Activated naive CD4-positive, alpha-beta T cell treated with Interleukin-2 at 50 U/mL for 16 hours (primary cell): ENCODE results near the gene AKAP8.
A peak's percentile ranks its signal among the peaks of the same experiment; 100 is the strongest.
"Not testable (repeated sequence)": the region's sequence is repeated elsewhere in the genome, so short reads cannot be mapped to it uniquely, and the experiment has no call there.

Experiments
- DNase-seq: peaks from one replicate; pipeline ENCODE4 v3.0.0-alpha.2; 2020

Gene AKAP8

DNA sequence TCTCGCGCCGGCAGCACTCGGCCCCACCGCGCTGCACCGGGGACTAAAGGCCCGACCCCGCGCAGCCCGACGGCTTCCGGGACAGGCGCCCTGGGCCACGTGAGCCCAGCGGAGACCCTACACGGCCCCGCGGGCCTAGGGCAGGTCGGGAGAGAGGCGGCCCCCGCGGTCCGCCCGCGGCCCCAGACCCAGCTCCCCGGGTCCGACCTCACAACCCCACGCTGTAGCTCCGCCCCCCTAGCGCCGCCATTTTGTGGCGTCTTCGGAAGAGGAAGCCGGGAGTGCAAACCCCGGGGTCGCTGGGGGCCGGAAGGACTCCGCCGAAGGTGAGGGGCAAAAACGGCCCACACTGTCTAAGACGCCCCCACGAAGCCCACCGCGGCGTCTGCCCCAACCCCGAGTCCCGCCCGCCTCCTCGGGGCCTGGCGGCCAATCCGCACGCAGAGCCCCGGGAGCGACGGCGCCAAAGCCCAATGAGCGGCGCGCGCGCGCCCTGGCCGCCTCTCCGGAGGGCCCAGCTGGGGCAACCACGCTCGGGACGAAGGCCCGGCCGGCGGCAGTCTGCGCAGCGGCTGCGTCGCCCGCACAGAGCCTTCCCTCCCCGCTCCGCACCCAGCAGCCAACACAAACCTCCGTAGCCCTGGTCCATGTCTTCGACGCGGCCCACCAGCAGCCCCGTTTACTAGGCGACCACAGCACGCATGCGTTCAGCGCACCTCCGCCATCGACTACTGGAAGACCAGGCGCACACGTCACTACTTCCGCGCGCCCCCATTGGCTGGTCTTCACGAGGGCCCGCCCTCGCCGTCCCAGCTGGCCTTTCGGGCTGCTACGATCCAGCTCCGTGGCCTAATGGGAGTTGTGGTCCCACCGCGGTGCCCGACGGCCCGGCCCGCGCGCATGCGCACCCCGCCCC is at the start of gene AKAP8:
AKAP8 (minus strand) TSS at position 705 of the 916 bp plus-strand sequence; CDS start at position 649, 56 bp downstream.
- peak; percentile 98 for DNase-seq

DNA sequence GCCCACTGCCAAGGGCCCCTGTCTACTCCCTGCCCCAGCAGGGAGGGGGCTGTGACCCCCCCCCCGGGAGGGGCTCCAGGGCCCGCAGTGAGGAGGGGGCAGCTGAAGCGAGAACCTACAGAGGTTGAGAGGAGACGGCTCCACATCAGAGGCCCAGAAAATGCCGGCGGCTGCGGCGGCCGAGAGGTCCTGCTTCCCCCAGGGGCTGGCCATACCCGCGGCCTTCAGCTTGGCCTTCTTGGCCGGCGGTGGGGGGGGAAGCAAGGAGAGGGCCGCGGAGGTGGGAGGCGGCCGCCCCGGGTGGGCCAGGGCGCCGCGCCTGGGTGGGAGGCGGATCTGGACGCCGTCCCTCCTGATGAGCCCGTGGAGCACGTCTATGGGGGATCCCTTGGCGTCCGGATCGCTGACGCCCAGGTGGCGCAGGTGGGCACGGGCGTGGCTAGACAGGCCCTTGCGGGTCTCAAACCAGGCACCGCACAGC is 48.4 kb upstream of the AKAP8 start:
- DNase-seq: no peak

DNA sequence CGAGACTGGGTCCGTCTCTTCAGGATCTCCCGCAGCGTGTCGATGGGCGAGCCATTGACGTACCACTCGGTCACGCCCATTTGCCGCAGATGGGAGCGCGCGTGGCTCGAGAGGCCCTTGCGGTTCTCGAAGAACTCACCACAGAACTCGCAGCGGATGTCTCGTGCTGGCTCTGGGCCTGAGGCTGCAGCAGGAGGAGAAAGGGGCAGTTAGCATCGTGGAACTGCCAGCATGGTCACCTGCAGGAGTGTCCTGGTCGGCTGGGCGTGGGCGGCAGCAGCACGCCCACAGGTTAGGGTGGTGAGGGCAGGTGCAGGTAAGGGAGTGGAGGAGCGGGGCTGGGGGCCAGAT is 47.7 kb upstream of the AKAP8 start:
- no peak for DNase-seq

DNA sequence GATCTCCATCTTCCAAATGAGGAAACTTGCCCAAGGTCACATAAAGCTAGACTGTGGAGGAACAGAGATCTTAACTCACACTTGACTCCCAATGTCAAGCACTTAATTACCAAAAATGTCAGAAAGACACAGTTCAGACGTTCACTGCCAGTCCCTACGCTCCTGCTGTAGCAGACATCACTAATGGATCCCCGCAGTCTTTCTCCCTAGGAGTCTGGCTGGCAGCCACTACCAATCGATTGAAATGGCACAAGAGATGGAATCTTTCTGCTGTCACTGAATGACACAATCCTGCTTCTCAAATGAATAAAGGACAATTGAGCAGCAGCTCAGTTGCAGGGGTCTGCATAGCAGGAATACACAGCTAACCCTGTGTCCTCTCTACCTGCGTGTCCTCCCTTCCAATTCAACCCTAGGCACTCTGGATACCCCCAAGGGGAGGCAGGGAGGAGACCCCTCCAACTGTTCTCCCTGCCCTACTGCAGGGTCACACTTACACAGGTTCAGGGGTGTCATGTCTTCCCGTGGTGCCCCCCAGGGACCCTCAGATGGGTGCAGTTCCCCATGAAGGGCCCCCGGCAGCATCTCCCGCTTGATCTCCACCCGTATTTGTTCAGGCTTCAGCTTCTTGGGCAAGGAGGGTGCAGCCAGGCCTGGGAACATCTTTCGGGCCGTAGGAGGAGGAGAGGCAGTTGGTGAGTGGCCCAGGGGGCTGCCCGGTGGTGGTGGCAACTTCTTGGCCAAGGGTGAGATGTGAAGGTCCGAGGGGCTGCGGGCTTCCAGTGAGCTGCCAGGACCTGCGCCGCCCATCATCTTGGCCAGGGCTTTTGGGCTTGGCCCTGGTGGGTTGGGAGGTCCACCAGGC is 47.1 kb upstream of the AKAP8 start:
- no peak for DNase-seq

DNA sequence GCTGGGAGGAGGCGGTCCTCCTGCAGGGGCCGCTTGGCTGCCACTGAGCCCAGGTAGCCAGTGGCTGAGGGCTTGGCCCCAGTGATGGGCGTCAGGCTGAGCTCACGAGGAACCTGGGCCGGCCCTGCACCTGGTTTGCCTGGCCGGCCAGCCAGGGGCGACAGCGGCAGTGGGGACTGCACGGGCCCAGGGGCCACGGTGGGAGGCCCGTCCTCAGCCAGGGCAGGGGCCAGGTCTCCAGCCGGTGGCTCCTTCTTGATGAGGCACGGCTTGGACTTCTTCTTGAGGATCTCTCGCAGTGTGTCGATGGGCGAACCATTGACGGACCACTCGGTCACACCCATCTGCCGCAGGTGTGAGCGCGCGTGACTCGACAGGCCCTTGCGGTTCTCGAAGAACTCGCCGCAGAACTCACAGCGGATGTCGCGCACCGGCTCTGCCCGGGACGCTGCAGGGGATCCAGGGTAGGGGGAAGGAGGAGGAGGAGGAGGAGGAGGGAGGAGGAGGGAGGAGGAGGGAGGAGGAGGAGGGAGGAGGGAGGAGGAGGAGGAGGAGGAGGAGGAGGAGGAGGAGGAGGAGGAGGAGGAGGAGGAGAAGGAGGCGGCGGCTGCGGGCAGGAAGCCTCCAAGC is 45.8 kb upstream of the AKAP8 start:
- DNase-seq: no peak

DNA sequence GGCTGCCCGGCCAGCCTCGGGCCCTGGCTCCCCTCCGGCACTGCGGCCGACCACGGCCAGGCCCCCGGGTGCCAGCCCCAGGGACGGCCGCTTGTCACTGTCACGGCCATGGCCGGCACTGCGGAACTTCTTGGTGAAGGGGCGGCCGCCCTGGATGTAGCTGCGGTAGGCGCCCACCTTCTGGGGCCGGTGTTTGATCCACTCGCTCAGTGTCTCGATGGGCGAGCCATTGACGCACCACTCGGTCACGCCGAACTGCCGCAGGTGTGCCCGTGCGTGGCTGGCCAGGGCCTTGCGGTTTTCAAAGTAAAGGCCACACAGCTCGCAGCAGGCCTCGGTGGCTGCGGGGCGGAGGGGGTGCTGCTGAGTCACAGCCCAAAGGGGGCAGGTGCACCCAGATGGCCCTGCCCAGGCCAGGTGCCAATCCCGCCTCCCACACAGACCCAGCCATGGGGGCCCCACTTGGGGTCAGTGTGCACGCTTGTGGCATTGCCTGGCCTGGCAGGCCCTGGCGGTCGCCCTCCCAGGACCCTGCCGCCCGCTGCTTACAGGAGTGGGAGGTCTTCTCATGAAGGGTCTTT is 45.2 kb upstream of the AKAP8 start:
- DNase-seq: no peak

DNA sequence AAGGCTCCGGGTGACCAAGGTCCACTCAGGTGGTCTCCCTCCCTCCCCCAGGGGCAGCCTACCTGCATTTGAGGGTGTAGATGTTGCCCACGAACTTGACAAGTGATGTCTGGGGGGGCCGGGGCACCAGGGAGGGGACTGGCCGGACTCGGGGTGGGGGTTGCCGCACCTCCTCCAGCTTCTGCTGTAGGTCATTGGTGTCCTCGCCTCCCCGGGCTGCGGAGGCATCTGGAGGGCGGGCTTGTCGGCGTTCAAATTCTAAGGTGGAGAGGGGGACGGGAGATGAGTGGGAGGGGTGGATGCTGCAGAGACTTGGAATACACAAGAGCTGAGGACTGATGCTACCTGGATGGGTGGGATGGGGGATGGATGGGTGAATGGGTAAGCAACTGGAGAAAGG is 44.5 kb upstream of the AKAP8 start:
- DNase-seq: no peak

DNA sequence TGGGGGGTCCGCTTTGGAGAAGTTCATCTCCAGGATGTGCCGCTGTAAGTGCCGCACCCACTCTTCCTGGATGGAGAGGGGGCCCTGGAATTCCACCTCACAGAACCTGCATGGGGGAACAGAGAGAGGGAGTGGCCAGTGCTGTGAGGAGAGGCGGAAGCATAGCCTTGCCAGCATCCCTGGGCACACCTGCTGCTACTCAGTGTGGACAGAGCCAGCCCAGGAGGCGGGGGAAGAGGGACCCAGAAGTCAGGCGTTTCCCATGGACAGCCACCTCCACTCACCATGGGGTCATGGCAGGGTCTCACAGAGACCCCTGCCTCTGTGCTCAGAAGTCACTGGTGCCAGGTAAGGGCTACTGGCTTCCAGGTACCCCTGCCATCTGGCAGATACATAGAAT is 43.5 kb upstream of the AKAP8 start:
- no peak for DNase-seq

DNA sequence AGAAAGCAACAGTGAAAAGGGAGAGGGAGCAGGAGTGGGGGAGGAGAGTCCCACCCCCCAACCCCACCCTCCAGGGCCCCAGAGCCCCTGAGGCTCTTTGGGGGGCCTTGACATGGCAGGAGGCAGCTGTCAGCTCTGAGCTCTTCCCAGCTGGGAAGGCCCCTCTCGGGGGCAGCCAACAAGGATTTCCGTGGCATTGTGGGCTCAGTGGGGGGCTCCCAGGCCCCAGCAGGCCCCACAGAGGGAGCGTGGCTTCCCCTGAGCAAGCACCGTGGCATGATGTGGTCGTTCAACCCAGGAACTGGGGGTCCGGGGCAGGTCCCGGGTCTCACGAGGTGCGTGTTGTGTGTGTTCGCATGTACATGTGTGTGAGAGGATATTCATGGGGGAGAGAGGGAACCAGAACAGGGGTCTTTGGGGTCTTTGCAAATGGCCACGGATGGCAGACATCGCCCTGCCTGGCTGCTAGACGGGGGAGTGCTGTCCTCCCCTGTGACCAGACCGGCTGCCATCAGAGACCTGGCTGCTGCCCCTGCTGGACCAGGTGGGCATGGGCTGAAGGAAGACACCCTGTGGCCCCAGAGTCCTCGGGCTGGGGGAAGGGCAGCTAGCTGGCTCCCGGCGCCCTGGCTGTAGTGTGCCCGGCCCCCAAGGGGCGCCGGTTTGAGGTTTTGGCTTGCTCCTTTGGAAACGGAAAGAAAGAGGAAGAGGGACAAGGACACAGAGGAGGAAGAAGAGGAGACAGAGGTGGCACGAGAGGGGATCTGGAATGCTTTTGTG is 42.9 kb upstream of the AKAP8 start:
- DNase-seq: no peak

DNA sequence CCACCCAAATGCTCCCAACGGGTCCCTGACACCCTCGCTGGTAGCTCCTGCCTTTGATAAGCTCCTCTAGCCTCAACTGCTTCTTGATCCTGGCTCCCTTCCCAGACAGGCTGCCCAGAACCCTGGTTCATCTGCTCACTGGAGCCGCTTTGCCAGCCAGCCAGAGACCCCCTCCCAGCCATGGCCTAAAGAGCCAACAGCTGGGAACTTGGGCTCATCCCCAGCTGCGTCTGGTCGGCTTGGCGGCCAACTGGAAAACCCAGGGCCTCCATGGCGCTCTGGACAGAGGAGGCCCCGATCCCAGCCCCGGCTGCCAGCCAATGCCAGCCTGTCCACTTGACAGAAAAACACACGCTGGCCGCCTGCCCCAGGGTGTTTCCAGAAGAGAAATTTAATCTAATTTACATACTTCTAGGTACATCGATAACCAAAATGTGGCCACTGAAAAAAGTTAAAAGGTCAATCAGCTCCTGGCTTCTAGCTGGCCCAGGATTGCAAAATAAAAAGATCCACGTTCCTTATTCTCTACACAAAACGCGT is 42.2 kb upstream of the AKAP8 start:
- DNase-seq: no peak

DNA sequence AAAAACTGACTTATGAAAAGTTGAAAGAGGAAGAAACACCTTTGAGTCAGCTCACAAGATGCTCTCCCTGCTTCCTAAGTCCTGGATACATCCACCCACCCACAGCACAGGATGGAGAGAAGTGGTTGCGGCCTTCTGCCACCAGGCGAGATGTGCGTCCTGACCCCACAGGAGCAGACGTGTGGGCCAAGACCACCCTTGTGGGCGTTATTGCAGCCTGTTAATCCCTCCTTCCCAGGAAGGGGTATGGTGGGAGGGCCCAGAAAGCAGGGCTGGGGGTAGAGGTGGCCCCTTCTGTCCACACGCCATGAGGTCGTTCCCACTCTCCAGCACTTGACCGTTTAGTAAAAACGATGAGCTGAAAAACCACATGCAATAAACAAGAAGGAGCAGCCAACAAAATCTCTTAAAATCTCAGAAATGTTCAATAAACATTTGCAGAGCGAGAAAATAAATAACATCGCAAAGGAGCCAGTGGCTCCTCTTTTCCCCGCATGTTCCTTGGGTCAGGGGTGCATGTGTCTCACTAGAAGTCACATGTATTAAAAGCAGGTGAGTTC is 41.6 kb upstream of the AKAP8 start:
- no peak for DNase-seq

DNA sequence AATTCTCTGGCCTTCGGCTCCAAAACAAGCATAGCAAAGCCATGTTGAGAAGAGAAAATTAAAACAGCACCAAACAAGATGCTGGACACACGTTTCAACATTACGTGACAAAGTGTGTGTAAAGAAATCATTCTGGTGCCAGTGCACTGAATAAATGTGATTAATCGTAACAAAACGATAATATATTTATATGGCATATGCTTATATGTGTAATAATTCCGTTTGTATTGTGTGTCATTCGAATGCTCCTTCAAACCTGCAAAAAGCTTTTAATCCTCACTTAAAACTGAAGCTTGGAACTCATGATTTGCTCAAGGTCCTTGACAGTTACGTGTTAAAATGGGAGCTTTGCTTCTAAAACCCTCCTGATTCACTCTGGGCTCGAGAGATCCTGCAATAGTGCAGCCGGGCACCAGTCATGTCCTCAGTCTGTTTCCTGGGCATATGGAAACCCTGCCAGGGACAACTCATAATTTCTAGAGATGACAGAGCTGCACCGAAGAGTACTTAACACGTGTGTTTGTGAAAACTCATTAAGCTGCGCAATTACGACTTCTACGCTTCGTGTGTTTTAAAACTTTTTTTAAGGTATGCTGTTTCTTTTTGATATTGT is 39.9 kb upstream of the AKAP8 start:
- no peak for DNase-seq

DNA sequence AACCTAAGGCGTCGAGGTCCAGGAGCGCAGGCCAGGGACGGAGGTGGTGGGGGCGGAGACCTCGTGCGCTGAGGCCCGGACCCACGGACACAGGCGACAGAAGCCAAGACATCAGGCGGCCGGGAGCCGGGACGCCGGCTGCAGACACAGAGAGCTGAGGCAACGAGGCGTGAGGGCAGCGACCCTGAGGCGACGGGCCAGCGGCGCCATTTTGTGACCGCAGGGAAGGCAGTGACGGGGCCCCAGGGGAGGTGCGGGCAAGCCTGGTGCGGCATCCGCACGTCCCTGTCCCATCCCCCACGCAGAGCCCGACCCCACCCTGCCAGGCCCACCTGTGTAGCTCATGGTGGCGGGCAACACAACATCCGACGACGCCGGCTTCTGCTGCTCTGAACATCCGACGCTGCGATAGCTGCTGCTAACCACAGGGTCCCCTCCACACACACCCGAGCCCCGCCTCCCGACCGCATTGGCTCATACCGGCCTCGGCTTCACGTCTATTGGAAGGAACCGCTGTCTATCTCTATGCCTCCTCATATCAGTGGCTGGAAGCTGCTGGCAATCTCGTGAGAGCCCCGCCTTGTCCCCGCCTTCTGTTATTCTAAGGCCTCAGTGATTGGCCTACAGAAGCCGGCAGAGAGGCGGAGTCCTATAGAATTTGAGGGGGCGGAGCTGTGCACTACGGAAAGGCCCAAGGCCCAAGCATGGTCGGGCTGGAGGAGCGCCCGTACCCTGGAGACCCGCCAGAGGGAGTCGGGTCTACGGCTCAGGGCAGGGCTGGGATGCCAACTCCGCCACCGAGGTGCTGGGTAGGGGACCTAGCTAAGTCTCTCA is 39.2 kb upstream of the AKAP8 start, which contains the start of gene AKAP8L:
AKAP8L (minus strand) TSS at position 410 of the 834 bp plus-strand sequence; CDS start at position 345, 65 bp downstream.
- peak; percentile 99 for DNase-seq

DNA sequence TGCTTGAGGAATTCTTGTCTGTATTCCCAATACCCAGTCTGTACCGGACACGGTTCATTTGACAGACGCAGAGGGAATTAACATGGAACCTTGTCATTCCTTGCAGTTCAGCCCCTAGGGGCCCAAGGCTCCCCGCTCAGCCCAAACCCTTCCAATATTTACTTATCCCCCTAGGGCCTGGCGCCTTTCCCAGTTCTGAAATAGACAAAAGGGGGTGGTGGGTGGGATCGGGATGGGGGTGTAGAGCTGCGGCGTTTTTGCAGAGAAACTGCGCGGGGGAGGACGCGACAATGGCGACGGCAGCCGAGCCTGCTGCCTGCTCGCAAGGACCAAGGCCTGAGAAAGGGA is 38.6 kb upstream of the AKAP8 start:
- no peak for DNase-seq

DNA sequence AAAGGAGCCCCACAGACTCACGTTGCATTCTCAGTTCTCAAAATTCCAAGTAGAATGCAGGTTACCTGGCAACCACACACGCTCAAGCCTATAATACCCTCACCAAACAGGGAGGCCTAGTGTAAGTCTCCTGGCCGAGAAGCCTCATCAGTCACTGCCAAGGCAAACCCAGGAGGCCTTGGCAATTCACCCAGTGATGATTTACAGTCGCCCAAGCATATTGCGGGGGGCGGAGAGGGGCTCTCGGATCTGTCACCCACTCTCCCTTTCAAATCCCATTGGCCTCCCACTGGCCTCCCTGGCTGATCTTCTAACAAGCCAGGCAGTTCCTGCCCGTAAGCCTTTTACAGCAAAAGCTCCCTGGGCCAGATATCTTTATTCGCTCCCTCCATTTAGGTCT is 38.1 kb upstream of the AKAP8 start:
- DNase-seq: no peak

DNA sequence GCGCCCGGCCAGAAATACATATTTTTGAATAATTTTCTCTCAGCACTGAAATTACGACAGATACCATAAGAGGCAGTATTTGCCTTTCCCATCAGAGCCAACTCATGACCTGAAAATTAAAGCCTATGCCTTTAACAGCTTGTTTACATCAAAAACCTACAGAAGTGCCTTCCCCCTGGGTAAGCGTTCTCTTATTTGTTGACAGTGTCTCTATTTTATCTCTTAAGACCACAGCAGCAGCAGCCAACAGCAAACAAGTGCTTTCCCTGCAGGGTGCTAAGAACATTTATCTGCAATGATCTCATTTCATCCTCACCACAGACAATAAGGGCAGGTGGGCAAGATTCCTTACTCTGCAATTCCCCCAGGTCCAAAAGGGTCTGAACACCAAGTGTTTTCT is 33.2 kb upstream of the AKAP8 start:
- no peak for DNase-seq

DNA sequence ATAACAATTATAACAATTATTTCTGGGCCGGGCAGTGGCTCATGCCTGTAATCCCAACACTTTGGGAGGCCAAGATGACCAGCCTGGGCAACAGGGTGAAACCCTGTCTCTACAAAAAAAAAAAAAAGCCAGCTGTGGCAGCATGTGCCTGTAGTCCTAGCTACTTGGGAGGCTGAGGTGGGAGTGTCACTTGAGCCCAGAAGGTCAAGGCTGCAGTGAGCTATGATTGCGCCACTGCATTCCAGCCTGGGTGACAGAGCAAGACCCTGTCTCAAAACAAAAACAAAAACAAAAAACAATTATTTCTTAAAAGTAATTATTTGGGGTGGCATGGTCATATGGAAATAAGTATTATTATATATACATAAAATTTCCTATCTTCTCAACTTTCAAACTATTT is 31.8 kb upstream of the AKAP8 start:
- not testable (repeated sequence) for DNase-seq

DNA sequence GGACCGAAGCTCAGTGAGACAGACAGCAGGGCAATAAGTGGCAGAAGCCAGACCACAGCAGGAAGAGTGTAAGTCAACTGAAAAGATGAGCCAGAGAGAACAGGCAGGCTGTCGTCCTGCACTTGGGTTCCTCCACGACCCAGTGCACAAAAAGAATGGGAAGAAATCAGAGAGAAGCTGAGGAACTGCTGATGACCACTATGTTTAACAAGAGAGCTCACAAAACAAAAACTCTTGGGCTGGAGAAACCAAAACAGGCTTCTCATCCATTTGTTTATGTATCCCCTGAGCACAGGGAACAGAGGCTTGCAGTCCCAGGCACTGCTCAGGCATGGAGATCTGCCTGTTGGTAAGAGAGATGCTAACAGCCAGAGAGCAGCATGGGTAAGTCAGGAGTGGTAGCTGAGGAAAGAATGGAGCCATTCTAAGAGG is 25.2 kb upstream of the AKAP8 start:
- no peak for DNase-seq

DNA sequence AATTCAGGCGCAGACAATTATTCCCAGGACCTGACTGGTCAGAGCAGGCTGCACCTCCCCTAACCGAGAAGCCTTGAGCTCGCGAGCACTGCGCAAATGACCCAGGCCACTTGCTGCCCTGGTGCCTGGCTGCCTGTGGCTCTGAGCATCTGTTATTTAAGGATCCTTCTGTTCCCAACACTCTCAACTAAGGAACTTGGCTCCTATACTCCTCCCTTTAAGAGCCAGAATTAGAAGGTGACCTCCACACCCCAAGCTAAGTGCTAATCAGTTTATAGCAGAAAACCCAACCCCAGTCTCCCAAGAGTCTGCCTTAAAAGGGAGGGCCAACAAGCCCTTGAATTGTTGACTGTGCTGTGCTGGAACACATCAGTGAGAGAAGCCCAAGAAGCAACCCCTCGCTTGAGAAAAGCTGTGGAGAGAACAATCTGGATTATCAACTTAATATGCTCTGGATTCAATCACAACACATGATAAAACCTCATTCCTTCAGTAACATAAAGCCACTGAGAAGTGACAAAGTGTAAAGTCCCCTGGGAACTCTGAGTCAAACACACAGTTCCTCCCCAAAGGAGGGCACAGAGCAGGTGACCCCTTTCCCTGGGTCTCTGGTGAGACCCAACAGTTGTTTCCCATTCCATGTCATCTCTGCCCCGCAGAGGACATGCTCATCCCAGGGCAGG is 24.7 kb upstream of the AKAP8 start:
- DNase-seq: no peak
